GM12865 (cell line): ENCODE results near the gene TMPRSS4.

Experiments used
- DNase-seq: peaks from one replicate; pipeline ENCODE4 v3.0.0; 2010; ENCODE audit warnings: low read depth
- H3K4me3 ChIP-seq: 2 replicates; pipeline ENCODE4 v1.5.1; 2011; ENCODE audit warnings: mild to moderate bottlenecking, low read depth, low read length, control low read depth
- CTCF ChIP-seq: IDR thresholded peaks from 2 replicates; pipeline ENCODE4 v1.5.1; 2011; ENCODE audit warnings: low read length, control low read depth, low read depth, inconsistent platforms; ENCODE audit not compliant: insufficient read depth; ENCODE audit errors: missing control alignments

Gene TMPRSS4

GRCh38 chr11:118087931-118088330, 11.1 kb downstream of the TMPRSS4 start:
- TF ChIP-seq CTCF = no peak
- no peak for DNase-seq
- no peak overlapping the region for H3K4me3 ChIP-seq

GRCh38 chr11:118088531-118088930, 11.7 kb downstream of the TMPRSS4 start:
- H3K4me3 ChIP-seq = no peak overlapping the region
- no peak for DNase-seq
- TF ChIP-seq CTCF = no peak

GRCh38 chr11:118090545-118091162, 13.8 kb downstream of the TMPRSS4 start:
- no peak overlapping the region for H3K4me3 ChIP-seq
- no peak for DNase-seq
- TF ChIP-seq CTCF = no peak

- H3K4me3 ChIP-seq = no peak overlapping the region
- TF ChIP-seq CTCF = no peak
- DNase-seq = no peak
These were observed 14.8 kb downstream of the TMPRSS4 start for GRCh38 chr11:118091690-118092089.

GRCh38 chr11:118092907-118093571, 16.2 kb downstream of the TMPRSS4 start:
- no peak for DNase-seq
- H3K4me3 ChIP-seq = no peak overlapping the region
- no peak for TF ChIP-seq CTCF

GRCh38 chr11:118095493-118095892, 18.6 kb downstream of the TMPRSS4 start:
- no peak overlapping the region for H3K4me3 ChIP-seq
- DNase-seq = no peak
- no peak for TF ChIP-seq CTCF

- DNase-seq = no peak
- TF ChIP-seq CTCF = no peak
- H3K4me3 ChIP-seq = no peak overlapping the region
These were observed 19.1 kb downstream of the TMPRSS4 start for GRCh38 chr11:118095967-118096367.
